ENCODE results near the gene EVPL. TPM values are rescaled to one million over a fixed set of nuclear protein-coding genes. Genes with fewer than 3 reads are reported as not detected.

The EVPL gene
- total and polyA plus RNA-seq, 2 of the 13 experiments (the other 11 are each of a cell fraction or from before 2014, with no cell fraction given) = 2.1 to 8.2 TPM

GRCh38 chr17:76072148-76072858 is 45.2 kb upstream of the EVPL start, which contains the start of gene SRP68 (continued):
- TF ChIP-seq, protein P1, sequence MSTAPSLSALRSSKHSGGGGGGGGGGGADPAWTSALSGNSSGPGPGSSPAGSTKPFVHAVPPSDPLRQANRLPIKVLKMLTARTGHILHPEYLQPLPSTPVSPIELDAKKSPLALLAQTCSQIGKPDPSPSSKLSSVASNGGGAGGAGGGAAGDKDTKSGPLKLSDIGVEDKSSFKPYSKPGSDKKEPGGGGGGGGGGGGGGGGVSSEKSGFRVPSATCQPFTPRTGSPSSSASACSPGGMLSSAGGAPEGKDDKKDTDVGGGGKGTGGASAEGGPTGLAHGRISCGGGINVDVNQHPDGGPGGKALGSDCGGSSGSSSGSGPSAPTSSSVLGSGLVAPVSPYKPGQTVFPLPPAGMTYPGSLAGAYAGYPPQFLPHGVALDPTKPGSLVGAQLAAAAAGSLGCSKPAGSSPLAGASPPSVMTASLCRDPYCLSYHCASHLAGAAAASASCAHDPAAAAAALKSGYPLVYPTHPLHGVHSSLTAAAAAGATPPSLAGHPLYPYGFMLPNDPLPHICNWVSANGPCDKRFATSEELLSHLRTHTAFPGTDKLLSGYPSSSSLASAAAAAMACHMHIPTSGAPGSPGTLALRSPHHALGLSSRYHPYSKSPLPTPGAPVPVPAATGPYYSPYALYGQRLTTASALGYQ (CRISPR knock-in tag; IDR thresholded peaks at IDR 0.05) = no peak
- TF ChIP-seq CCDC6 (CRISPR knock-in tag; IDR thresholded peaks at IDR 0.05) (peak; percentile 33; the same call in 1 of the 2 replicates), RBM22 (optimal IDR thresholded peaks at IDR 0.05; ENCODE audit: low read length) (no peak), DPF2 (CRISPR knock-in tag; IDR thresholded peaks at IDR 0.05; ENCODE audit: borderline replicate concordance, low read depth) (no peak; the same call in 1 of the 2 replicates), ZNF431 (CRISPR knock-in tag; IDR thresholded peaks at IDR 0.05; ENCODE audit: borderline replicate concordance, low read depth) (peak; percentile 96), RAD21 (CRISPR knock-in tag; IDR thresholded peaks at IDR 0.05) (peak; percentile 52; the same call in 1 of the 2 replicates), AGO1 (IDR thresholded peaks at IDR 0.05; ENCODE audit: low read depth, low read length, poor library complexity, severe bottlenecking) (peak; percentile 82), HDAC1 (CRISPR knock-in tag; IDR thresholded peaks at IDR 0.05) (peak; percentile 98), ZSCAN9 (CRISPR knock-in tag; IDR thresholded peaks at IDR 0.05; ENCODE audit: borderline replicate concordance) (peak; percentile 87), MXD4 (CRISPR knock-in tag; IDR thresholded peaks at IDR 0.05) (peak; percentile 89), NR2F6 (IDR thresholded peaks at IDR 0.05) (no peak), NR2F6 (CRISPR knock-in tag; IDR thresholded peaks at IDR 0.05) (peak; percentile 74; the same call in 1 of the 2 replicates), KLF15 (CRISPR knock-in tag; IDR thresholded peaks at IDR 0.05; ENCODE audit: borderline replicate concordance) (peak; percentile 85; the same call in 1 of the 2 replicates), ZNF382 (CRISPR knock-in tag; IDR thresholded peaks at IDR 0.05; ENCODE audit: borderline replicate concordance) (no peak), NCOA5 (CRISPR knock-in tag; IDR thresholded peaks at IDR 0.05) (no peak), LBX2 (CRISPR knock-in tag; IDR thresholded peaks at IDR 0.05; ENCODE audit: borderline replicate concordance) (peak; percentile 79; the same call in 1 of the 2 replicates), ZNF136 (CRISPR knock-in tag; IDR thresholded peaks at IDR 0.05; ENCODE audit: low read depth) (peak; percentile 98; the same call in 1 of the 2 replicates), MAZ (IDR thresholded peaks at IDR 0.05; ENCODE audit: borderline replicate concordance, low read depth, low read length) (peak; percentile 28; the same call in 1 of the 2 replicates), MAZ (CRISPR knock-in tag; IDR thresholded peaks at IDR 0.05; ENCODE audit: low read depth) (peak; percentile 98), ZNF121 (CRISPR knock-in tag; IDR thresholded peaks at IDR 0.05) (peak; percentile 34; the same call in 1 of the 2 replicates), SCMH1 (CRISPR knock-in tag; IDR thresholded peaks at IDR 0.05; ENCODE audit: borderline replicate concordance) (no peak), SYNCRIP (IDR thresholded peaks at IDR 0.05; ENCODE audit: insufficient read depth, low read depth, low read length) (no peak), ZNF577 (CRISPR knock-in tag; IDR thresholded peaks at IDR 0.05; ENCODE audit: borderline replicate concordance, low read depth) (no peak), FOSL1 (CRISPR knock-in tag; IDR thresholded peaks at IDR 0.05; ENCODE audit: borderline replicate concordance) (no peak), ZNF44 (CRISPR knock-in tag; IDR thresholded peaks at IDR 0.05) (peak; percentile 82; the same call in 1 of the 2 replicates), ARHGAP35 (CRISPR knock-in tag; IDR thresholded peaks at IDR 0.05; ENCODE audit: borderline replicate concordance) (peak; percentile 91), ZBTB21 (CRISPR knock-in tag; IDR thresholded peaks at IDR 0.05) (no peak), MXI1 (IDR thresholded peaks at IDR 0.05; ENCODE audit: borderline replicate concordance, low read depth, low read length) (peak; percentile 92; the same call in 2 of the 3 replicates)

Measured in HepG2 (cell line).